A549 treated with Hydrocortisone at 1 μM for 4 hours (cell line): ENCODE measurements around the gene DCTN3. TPM values are rescaled to one million over a fixed set of nuclear protein-coding genes. Genes with fewer than 3 reads are reported as not detected.

Source experiments
- total RNA-seq: library from RNA; stranded (reverse); fragments of 200-300 nt; extraction: Qiagen RNA extraction; gene quantifications from 5 replicates; pipeline ENCODE4 v1.2.3, GENCODE V29; 2022

The DCTN3 gene
- 90.1 to 118 TPM (median 112 TPM) in 5 replicates for total RNA-seq

DNA sequence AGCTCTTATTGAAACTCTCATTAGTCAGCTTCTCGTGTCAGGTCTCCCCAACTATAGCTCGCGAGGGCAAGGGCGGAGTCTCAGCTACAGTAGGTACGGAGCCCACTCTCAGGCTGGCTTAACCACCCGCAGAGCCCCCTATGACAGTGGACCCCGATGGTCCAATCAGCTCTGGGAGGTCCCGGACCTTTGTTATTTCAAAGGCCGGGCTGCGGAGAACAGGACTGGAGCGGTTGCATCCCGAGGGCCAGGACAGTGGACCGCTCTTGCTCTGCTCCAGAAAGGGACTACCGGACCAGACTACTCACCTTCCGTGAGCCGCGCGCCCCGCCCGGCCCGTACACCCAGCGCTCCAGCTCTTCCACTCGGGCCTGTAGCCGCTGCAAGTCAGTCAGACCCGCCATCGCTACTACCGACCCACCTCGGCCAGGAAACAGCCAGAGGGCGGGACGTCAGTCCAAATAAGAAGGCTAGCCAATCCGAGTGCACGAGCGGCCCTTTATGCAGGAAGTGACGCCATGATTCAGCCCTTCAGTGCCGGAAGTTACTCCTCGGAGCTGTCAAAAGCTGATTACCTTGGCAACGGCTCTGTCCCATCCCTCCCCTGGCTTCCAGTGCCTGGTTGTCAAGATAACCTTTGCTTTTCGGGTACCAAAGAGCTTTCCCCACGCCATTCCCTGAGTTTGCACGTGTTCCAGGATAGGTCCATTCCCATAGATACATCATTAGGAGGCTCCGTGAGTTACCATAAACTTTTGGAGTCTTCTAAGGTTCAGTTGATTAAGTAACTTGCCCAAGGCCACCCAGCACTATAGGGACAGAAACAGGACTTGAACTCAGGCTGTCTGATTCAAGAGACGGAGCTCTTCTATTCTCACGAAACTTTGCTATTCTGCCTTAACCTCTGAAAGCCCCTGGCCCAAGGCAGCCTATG is at the start of gene DCTN3:
Gene DCTN3, minus strand, starts transcription at position 435 of the 934 bp plus-strand sequence. Its CDS starts 31 bp downstream, at position 404.

DNA sequence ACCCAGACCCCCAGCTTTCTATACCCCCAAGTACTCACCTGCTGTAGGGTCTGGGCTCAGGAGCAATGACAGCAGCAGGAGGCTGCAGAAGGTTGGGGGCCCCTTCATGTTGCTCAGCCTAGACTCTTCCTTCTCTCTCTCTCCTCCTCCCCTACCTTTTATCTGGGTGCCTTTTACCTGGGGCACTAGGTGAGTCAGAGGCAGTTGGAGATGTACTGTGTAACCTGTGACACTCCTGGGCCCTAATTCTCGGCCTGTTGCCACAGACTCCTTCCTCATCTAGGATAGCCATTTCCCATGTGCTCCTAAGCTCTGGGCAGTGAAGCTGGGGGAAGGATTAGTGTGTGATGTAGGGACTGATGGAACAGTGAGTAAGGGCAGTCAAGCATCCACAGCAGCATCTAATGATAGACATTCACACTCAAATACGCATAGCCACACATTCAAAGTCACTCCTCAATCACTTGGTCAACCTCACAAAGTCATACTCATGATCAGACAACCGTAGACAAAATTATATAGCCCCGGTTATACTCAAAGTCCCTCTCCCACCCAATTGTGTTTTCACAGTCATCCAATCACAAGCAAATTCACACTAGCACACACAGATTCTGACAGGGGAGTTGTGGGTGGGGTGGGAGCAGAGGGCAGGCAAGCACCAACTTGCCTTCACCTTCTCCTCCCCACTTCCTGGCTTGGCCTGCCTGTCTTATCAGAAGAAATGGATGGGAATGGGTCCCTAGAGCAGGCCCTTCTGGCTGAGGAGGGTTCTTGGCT is 42.4 kb upstream of the DCTN3 start, which contains the start of gene CCL27:
Gene CCL27, minus strand, starts transcription at position 132 of the 777 bp plus-strand sequence. Its CDS starts 24 bp downstream, at position 108.

DNA sequence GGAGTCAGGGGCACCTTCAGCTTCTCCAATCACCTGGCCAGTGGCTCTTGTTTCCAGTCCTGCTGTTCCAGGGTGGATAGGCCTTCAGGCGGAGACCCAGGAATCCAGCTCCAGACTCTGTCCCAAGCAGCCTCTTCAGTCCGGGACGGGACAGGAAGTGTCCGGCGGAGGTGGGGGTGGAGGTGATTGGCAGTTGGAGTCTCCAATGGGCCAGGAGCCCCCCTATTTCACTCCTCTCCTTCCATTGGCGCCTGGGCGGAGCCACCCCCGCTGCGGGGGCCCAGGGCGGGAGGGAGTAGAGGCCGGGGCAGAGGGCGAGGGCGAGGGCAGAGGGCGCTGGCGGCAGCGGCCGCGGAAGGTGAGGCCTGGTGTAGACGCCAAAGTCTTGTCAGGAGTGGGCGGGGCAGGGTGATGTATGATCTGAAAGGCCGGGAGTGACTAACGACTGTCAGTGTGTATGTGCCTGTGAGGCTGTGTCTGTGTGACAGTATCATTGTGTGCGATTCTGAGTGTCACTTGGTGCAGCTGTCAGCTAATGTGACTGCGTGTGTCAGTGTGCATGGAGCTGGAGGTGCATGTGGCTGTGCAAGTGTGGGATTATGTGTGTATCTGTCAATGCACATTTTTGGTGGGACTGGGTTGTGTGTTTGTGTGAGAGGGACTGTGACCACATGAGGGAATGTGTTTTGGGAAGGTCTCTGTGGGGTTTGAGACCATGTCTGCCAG is 31.7 kb upstream of the DCTN3 start, which contains the start of gene IL11RA:
Gene IL11RA, plus strand, starts transcription at position 310 of the 726 bp plus-strand sequence. CDS start 3,033 bp downstream, outside the sequence.

DNA sequence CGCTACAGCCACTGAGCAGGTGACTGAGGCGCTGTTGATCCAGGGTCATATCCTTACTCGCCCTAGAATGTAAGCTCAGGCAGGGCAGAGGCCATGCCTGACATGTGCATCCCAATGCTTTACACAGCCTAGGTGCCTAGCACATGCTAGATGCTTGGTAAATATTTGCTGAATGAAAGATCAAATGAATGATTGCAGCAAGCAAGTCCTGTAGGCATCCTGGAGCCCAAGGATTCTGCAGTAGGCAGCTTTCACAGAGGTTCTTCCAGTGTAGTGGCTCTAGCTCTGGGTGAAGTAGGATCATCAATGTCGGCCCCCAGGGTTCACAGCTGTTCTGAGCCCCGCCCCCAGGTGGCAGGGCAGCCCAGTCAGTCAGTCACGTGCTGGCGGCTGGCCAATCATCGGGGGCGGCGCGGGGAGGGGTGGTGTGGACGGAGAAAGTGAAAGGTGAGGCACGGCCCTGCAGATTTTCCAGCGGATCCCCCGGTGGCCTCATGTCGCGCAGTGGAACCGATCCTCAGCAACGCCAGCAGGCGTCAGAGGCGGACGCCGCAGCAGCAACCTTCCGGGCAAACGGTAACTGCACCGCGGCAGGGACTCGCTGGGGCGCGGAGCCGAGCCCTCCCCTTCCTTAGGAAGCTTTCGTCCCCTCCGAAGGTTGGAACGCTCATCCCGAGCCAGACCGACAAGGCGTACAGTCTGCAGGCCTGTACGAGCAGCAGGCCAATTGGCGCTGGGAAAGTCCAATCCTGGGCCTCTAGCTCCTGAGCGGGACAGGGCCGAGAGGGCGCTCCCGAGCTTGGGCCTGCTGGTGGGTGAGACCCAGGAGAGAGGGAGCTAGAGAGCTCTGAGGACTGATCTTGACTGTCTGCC is 26.2 kb upstream of the DCTN3 start, which contains the start of gene GALT:
Gene GALT, plus strand, starts transcription at position 465 of the 873 bp plus-strand sequence. Its CDS starts 30 bp downstream, at position 495.

DNA sequence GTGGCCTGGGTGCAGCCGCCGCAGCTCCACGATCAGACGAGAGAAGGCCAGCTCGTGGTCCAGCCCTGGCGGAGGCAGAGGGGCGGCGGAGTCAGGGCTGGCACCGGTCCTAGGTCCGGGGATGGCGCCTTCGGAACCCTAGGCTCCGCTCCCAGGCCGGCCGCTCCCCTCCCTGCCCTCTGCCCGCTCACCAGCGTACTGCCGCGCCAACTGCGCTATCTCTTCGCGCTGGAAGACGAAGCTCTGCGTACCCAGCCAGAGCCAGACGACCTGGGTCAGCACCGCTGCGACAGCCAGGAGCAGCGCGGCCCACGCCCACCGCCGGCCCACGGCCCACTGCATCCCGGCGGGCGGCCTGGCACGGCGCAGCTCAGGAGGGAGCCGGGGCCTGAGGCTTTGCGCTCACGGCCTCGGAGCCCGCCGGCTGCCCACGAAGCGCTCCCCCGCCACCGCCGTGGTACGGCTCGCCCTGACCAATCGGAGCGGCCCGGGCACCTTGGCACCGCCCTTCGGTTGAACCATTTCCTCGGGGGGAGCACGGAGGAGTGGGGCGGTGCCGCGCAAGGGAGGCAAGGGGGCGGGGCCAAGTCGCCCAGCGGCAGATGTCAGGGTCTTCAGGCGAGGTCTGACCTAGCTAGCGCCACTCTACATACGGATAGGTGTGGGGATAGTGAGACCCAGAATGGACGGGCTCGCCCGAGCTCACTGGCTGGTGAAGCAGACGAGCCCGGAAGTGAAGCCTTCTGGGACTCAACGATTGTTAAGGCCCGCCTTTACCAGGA is 17.3 kb upstream of the DCTN3 start, which contains the start of gene SIGMAR1:
Gene SIGMAR1, minus strand, starts transcription at position 432 of the 782 bp plus-strand sequence. Its CDS starts 90 bp downstream, at position 342.

DNA sequence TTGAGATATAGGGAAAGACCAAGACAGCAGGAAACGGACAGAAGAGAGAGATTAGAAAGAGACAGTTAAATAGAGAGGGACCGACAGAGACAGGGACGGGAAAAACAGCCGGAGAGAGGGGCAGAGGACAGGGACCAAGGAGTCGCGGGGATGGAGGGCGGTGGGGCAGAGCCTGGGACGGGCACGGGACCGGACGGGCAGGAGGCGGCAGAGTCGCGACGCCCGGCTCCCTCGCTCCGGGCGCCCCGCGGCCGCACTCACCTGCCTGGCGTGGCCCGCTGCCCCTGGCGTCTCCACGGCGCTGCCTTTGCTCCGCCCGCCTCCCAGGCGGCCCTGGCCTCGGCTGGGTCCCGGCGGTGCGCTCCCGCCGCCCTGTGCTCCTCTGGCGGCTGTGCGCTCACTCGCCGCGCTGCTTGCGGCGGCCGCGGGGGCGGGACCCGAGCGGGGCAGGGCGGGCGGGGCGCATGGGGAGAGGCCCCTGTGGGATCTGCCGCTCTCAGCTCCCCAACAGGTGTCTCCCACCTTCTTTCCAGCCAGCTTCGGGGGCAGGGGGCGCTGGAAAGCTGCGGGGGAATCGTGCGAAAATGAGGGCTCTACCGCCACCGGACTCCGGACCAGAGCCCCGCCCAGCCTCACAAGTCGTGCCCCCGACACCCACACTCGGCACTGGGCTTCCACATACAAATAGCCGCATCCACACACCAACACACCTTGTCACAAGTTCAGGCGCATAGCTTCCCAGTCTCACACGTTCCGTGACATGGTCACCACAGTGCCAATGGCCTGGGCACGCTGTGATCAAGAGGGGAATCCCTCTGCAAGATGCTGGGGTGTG is 8.6 kb upstream of the DCTN3 start, which contains the start of gene ARID3C:
Gene ARID3C, minus strand, starts transcription at position 411 of the 835 bp plus-strand sequence. CDS start 1,052 bp downstream, outside the sequence.

DNA sequence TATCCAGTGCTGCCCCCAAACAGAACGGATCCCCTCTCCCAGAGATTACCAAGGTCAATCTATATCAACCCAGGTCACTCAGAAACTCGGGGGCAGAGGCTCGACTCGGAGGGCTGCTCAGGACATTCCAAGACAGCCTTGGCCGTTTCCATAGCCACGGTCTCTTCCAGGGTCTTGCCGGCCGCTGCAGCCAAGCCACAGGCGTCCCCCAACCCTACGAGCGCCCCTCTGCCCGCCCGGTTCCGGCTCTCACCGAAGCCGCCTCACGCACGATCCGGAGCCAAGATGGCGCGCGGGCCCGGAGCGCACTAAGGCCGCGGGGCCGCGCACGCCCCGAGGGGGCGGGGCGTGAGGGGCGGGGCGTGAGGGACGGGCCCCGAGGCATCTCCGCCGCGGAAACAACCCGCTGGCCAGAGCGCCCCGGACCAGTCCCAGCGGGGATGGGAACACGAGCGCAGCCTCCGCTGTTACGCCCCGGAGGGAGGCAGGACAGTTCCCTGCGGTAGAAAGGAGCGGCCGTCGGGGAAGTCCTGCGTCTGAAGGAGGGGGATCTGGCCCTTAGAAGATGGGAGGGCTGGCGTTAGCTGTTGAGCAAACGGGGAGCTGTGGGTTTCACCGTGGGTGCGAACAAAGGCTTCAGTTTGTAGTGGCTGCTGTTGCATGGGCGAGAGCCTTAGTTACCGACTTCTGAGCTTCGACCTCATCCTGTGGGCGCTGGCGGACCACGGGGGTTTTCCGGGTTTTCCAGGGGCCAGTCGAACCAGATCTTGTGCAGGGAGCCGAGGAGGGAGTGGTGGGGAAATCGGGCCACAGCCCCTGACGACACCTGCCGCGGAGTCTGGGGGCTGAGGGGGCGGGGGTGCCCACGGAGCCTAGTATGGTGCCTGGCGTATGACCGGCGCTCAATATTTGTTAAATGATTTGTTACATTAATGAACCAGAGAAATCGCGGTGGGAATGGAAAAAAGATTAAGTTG is 8.2 kb downstream of the DCTN3 start, which contains the start of gene RPP25L:
Gene RPP25L, minus strand, starts transcription at position 287 of the 977 bp plus-strand sequence. CDS start 801 bp downstream, outside the sequence.

DNA sequence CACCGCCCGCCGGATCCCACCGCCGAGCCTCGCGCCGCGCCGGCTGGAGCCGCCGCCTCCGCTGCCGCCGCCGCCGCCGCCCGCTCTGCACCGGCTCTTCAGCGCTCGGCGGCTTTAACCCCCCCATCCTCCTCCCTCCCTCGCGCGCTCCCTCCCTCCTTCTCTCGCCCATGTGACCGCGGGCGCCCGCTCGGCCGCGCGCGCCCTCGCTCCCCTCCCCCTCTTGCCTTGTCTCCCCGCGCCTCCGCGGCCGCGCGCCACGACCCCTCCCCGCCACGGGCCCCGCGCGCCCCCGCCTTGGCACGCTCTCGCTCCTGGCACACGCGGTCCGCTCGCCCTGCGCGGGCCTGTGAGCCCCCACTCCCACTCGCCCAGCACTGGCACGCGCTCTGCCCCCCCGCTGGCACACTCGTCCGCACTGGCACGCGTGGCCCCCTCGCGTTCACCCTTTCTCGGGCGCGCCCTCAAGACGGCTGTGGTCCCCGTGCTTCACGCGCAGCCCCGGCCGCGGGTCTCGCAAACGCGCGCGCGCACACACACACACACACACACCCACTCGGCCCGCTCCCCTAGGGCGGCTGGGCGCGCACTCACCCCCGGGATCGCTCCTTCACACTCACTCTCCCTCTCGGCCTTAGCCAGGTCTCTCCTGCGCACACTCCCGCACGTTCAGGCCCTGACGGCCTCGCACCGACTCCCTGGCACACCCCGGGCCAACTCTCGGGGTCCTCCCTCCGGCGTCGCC is 30.5 kb downstream of the DCTN3 start, which contains the start of gene CNTFR:
Gene CNTFR, minus strand, starts transcription at position 89 of the 745 bp plus-strand sequence. CDS start 20,743 bp downstream, outside the sequence.

Other genes with a start within 250 kb of the DCTN3 start
- gene MYORG, start 243.6 kb downstream of the DCTN3 start, total RNA-seq: 4.3 to 7.3 TPM (median 6.4 TPM) in 5 replicates
- gene FAM219A, start 161.9 kb downstream of the DCTN3 start, total RNA-seq: 14.6 to 17.4 TPM (median 16.9 TPM) in 5 replicates
- 0.13 to 0.61 TPM (median 0.22 TPM) in 4 of 5 replicates, not detected in the other for gene DNAI1, start 161.7 kb downstream of the DCTN3 start, total RNA-seq
- gene ENHO, start 97.5 kb downstream of the DCTN3 start, total RNA-seq: 0.88 to 2.5 TPM (median 1.9 TPM) in 5 replicates
- gene CNTFR, start 30.8 kb downstream of the DCTN3 start, total RNA-seq: 0.07 to 0.17 TPM (median 0.14 TPM) in 5 replicates
- 37.9 to 48.2 TPM (median 46.7 TPM) in 5 replicates for gene RPP25L, start 8.4 kb downstream of the DCTN3 start, total RNA-seq
- gene ARID3C, start 8.6 kb upstream of the DCTN3 start, total RNA-seq: 0.21 to 0.25 TPM (median 0.22 TPM) in 5 replicates
- gene SIGMAR1, start 17.3 kb upstream of the DCTN3 start, total RNA-seq: 156 to 188 TPM (median 185 TPM) in 5 replicates
- 15.0 to 18.9 TPM (median 17.2 TPM) in 5 replicates for gene GALT, start 26.2 kb upstream of the DCTN3 start, total RNA-seq
- 5.0 to 6.4 TPM (median 5.4 TPM) in 5 replicates for gene IL11RA, start 31.7 kb upstream of the DCTN3 start, total RNA-seq
- 0.28 to 0.30 TPM in 2 of 5 replicates, not detected in the others for gene CCL27, start 42.2 kb upstream of the DCTN3 start, total RNA-seq
- gene CCL19, start 70.8 kb upstream of the DCTN3 start, total RNA-seq: not detected in 5 replicates
- not detected in 5 replicates for gene CCL21, start 89.6 kb upstream of the DCTN3 start, total RNA-seq